Fibroblast of peridontal ligament (primary cell): Measurements from ENCODE around the gene GTF2F1.
"Not testable (repeated sequence)": the region's sequence is repeated elsewhere in the genome, so short reads cannot be mapped to it uniquely, and the experiment has no call there.

ENCODE experiments used
- DNase-seq: peaks from one replicate; pipeline ENCODE4 v3.0.0-alpha.2; 2010; ENCODE audit errors: extremely low read depth

GTF2F1 gene

GRCh38 chr19:6357174-6357573, 35.8 kb downstream of the GTF2F1 start:
- no peak for DNase-seq

GRCh38 chr19:6355321-6356040, 37.5 kb downstream of the GTF2F1 start:
- DNase-seq, result not testable (repeated sequence)

DNA sequence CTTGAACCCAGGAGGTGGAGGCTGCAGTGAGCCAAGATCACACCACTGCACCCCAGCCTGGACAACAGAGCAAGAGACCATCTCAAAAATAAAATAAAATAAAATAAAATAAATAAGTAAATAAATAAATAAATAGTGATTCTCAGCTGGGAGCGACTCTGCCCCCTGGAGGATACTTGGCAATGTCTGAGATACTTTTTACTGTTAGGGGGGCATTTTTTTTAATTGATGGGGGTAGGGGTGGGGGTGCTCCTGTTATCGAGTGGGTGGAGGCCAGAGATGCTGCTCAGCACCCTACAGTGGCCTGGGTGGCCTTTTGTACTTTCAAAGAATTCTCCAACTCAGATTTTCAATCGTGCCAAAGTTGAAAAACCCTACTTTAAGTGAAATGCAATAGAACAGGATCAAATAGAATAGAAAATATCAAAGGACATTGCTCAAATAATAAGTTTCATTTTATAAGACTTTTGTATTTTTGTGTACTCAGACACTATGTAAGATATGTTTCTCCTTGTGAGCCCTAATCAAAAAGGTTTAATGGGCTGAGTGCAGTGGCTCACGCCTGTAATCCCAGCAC, 38.8 kb downstream of the GTF2F1 start:
- no peak for DNase-seq

DNA sequence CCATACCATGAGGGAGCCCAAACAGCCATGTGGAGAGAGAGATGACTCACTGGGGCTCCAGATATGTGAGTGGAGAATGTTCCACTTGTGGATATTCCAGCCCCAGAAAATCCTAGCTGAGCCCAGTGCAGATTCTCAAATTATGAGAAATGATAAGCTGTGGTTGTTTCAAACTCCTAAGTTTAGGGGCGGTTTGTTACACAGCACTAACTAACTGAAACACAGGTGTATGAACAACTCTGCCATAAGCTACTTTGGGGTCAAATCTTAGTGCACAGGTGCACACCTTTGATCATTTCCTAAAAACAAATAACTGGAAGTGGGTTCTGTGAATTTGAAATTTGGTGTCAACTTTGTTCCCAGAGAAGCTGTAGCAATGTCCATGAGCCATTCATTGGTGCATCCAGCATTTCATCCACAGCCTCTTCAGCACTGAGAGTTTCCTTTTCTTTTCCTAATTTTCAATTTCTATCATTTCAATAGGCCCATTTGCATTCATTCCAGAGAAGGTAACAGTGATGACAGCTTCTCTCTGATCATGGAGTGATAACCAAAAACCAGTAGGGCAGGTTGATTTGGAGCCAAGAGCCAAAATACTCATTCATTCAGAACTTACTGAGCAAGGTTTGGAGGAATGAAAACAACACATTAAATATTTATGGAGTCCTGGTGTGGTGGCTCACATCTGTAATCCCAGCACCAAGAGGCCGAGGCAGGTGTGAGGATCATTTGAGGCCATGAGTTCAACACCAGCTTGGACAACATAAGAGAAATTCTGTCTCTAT, 40.4 kb downstream of the GTF2F1 start:
- DNase-seq, result no peak

DNA sequence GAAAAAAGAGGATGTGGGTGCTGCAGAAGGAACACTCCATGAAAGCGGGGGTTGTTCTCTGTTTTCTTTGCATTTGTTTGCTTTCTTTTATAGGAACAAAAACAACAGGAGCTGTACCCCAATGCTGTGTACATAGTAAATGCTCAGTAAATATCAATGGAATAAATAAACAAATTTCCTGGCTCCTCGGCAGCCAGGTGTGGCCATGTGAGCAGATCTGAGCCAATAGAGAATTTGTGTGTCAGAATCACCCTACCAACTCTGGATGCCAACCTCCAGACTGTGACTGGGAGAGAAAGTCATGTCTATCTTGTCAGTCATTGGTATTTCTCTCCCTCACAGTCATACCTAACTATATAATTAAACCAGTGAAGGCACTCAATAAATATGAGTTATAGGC, 42.3 kb downstream of the GTF2F1 start:
- DNase-seq, result no peak

GRCh38 chr19:6349271-6349670, 43.7 kb downstream of the GTF2F1 start:
- not testable (repeated sequence) for DNase-seq

DNA sequence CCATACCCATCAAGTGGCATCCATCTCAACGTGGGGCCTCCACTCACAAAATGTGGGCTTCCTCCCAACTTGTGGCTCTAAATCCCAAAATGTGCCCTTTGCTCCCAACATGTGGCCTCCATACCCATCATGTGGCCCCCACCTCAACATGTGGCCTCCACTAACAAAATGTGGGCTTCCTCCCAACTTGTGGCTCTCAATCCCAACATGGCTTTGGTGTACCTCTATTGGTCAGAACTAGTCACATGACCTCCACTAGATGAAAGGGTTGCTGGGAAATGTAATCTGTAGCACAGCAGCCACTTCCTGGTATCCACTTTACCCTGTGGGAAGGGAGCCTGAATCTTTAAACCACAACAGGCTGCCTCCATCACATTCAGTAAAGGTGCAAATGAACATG, 49.5 kb downstream of the GTF2F1 start:
- no peak for DNase-seq

DNA sequence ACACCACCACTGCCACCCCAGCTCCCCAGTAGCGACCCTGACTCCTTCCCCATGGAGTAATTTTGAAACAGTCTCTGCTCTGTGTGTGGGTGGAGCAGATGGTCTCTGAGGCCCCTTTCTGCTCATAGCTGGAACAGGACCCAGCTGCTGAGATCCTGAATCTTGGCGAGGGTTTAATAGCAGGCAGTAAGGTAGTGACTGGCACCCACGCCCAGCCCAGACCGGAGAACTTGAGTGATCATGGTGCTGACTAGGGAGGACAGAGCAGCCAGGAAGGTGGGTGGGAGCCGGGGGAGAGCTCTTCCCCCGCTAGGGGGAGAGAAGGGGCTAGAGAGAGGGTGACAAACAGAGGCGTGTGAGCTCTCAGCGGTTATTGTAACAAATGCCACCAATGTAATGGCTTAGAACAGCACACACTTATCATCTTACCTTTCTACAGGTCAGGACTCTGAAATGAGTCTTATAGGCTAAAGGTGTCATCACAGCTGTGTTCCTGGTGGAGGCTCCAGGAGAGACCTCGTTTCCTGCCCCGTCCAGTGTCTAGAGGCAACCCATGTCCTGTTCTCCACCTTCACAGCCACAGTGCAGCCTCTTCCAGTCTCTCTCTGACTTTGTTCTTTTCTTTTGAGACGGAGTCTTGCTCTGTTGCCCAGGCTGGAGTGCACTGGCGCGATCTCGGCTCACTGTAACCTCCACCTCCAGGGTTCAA, 52.3 kb downstream of the GTF2F1 start:
- no peak for DNase-seq

- DNase-seq, result no peak
Measured at GRCh38 chr19:6334490-6335285, 58.3 kb downstream of the GTF2F1 start.

DNA sequence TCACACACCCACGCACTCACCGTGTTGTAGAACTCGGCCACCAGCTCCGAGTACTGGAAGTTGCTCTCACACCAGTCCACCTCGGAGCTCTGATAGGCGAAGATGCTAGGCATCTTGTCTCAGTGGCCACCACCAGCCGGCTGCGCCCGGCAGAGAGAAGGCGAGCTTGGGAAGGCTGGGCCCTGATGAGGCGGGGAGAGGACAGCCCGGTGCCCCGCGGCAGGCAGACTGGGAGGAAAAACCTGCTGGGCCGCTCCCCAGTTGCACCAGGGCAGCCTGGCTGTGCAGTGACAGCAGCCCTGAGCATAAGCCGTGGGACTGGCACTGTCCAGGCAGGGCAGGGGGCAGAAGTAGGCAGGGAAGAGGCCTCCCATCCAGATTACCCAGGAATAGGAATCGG, 59.5 kb downstream of the GTF2F1 start, which contains the start of gene ACER1:
Gene ACER1 (minus strand): TSS at position 174 of the 400 bp plus-strand sequence. CDS start 61 bp downstream, at position 113.
- DNase-seq, result no peak
